HUES6 (cell line): ENCODE results near the gene TNKS2.
"Not testable (repeated sequence)": the region's sequence is repeated elsewhere in the genome, so short reads cannot be mapped to it uniquely, and the experiment has no call there.

ENCODE experiments used
- H3K27ac ChIP-seq: 2 replicates; pipeline ENCODE4 v1.7.0; 2013; ENCODE audit warnings: low read depth, mild to moderate bottlenecking, low read length, inconsistent platforms
- H3K27me3 ChIP-seq: 2 replicates; pipeline ENCODE4 v1.6.1; 2013; ENCODE audit warnings: low read length; ENCODE audit not compliant: control insufficient read depth, insufficient read depth
- H3K36me3 ChIP-seq: 2 replicates; pipeline ENCODE4 v1.6.1; 2013; ENCODE audit warnings: low read length; ENCODE audit not compliant: control insufficient read depth, insufficient read depth
- H3K4me1 ChIP-seq: 2 replicates; pipeline ENCODE4 v1.6.1; 2013; ENCODE audit warnings: low read length; ENCODE audit not compliant: control insufficient read depth, insufficient read depth
- H3K4me3 ChIP-seq: 2 replicates; pipeline ENCODE4 v1.5.1; 2013; ENCODE audit warnings: low read depth, low read length
- H3K9ac ChIP-seq: one replicate; pipeline ENCODE4 v1.6.1; 2013; ENCODE audit warnings: mild to moderate bottlenecking, low read length
- H3K9me3 ChIP-seq: 2 replicates; pipeline ENCODE4 v1.6.1; 2013; ENCODE audit warnings: low read depth, low read length; ENCODE audit not compliant: control insufficient read depth, insufficient read depth

Gene TNKS2

DNA sequence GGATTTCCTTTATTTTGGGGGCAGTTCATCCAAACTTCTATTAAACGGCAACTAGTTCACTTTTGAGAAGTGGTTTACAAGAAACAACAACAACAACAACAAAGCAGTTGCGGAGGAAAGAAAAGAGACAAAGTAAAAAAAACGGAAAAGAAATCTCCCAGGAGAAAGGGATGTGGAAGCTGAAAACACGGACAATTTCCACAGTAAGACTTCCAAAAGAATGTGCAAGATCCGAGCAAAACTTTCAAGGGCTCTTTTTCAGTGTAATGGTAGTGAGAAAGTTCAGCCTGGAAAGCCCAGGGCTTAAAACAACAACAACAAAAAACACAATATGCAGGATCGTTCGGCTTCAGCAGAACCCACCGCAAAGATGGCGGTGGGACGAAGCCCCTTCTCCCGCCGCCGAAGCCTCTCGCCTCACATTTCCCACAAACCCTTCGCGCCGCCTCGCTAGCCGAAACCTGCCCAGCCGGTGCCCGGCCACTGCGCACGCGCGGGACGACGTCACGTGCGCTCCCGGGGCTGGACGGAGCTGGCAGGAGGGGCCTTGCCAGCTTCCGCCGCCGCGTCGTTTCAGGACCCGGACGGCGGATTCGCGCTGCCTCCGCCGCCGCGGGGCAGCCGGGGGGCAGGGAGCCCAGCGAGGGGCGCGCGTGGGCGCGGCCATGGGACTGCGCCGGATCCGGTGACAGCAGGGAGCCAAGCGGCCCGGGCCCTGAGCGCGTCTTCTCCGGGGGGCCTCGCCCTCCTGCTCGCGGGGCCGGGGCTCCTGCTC, at the start of gene TNKS2:
TNKS2 (plus strand) TSS at position 553 of the 775 bp plus-strand sequence. CDS start 265 bp downstream, outside the sequence.
- H3K27me3 ChIP-seq = no peaks in the 10 kb centered on the region; the same call in 1 of the 2 replicates
- H3K9me3 ChIP-seq = no peaks in the 10 kb centered on the region
- H3K9ac ChIP-seq = peak within 1 kb of the TSS; percentile 97
- H3K4me1 ChIP-seq = peaks cover 32% of the 10 kb centered on the region
- H3K4me3 ChIP-seq = peak within 1 kb of the TSS; percentile 92
- peak within 1 kb of the TSS; percentile 100 for H3K27ac ChIP-seq
- peaks cover 16% of the 10 kb centered on the region for H3K36me3 ChIP-seq

DNA sequence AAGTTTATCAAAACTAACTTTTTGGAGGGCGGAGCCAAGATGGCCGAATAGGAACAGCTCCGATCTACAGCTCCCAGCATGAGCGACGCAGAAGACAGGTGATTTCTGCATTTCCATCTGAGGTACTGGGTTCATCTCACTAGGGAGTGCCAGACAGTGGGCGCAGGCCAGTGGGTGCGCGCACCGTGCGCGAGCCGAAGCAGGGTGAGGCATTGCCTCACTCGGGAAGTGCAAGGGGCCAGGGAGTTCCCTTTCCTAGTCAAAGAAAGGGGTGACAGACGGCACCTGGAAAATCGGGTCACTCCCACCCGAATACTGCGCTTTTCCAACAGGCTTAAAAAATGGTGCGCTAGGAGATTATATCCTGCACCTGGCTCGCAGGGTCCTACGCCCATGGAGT, 48.6 kb upstream of the TNKS2 start:
- H3K36me3 ChIP-seq, H3K27me3 ChIP-seq, H3K9me3 ChIP-seq, H3K9ac ChIP-seq, H3K27ac ChIP-seq, H3K4me1 ChIP-seq: not testable (repeated sequence)
- H3K4me3 ChIP-seq = peak overlapping the region; percentile 33; the same call in 1 of the 2 replicates

DNA sequence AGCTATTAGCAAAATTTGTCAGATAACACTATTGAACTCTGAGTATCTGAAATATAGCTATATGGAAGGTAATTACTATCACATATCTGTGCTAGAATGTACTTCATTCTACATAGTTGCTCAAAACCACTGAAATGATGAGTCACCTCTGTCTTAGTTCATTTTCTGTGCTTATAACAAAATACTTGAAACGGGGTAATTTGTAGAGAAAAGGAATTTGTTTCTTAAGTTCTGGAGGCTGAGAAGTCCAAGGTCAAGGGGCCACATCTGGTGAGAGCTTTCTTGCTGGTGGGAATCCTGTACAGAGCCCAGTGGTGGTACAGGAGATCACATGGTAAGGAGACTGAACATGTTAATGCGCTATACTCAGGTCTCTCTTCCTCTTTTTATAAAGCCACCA, 41.9 kb upstream of the TNKS2 start:
- Histone ChIP-seq H3K36me3 (no peaks in the 10 kb centered on the region), H3K27ac (no peak overlapping the region), H3K4me1 (no peaks in the 10 kb centered on the region), H3K4me3 (no peak overlapping the region), H3K9me3 (peaks cover 9% of the 10 kb centered on the region), H3K27me3 (no peaks in the 10 kb centered on the region), H3K9ac (no peak overlapping the region)

DNA sequence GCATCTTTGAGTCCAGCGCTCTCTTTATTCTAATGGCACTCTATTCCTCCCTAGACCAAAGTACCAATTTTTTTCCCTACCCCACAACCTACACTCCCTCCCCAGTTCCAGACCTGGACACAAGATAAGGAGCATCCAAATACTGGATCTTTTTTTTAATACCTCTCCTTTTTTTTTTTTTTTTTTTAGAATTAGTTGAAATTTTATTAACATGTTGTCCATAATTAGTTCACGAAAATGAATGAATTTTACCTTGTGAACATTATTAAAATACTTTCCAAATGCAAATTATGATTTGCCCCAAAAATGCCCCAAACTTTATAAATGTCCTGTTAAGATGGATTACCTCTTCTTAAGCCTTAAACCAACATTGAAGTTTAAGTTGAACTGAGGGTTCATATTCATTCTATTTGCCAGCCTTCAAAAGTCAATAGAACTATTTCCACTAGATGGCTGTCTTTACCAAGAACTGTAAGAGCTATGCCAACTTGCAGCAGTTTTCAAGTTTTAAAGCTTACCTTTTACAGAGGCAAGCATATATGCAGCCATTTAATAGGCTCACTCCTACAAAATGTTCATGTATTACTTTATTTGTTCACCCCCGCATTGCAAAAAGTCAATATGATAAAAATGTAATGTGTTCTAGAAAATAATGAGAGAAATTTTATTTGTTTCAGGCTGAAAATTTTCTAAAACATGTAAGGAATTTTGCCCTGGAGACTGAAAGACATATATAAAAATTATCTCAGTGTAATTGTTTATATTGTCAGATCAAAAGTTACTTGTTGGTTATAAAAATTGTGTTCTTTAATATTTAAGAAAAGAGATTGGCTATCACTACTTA, 39.7 kb upstream of the TNKS2 start:
- Histone ChIP-seq H3K9ac (no peak overlapping the region), H3K36me3 (no peaks in the 10 kb centered on the region), H3K27me3 (no peaks in the 10 kb centered on the region), H3K27ac (no peak overlapping the region), H3K4me1 (no peaks in the 10 kb centered on the region), H3K4me3 (no peak overlapping the region), H3K9me3 (peaks cover 9% of the 10 kb centered on the region)

DNA sequence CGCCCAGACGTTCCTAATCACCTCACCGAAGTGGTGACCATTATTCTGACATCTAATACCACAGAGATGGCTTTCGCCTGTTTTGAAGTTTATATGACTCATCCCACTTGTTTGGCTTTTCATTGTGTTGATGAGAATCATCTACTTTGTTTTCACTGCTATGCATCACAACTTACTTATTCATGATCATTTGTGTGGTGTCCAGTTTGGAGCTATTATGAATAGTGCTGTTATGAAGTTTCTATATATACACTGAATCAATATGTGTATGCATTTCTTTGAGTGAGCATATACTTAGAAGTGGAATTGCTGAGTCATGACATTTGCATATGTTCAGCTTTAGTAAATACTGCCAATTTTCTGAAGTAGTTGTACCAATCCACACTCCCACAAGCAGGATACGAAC, 38.6 kb upstream of the TNKS2 start:
- H3K9ac ChIP-seq = no peak overlapping the region
- peaks cover 9% of the 10 kb centered on the region for H3K9me3 ChIP-seq
- no peaks in the 10 kb centered on the region for H3K27me3 ChIP-seq
- no peak overlapping the region for H3K27ac ChIP-seq
- no peak overlapping the region for H3K4me3 ChIP-seq
- H3K4me1 ChIP-seq = no peaks in the 10 kb centered on the region
- H3K36me3 ChIP-seq = no peaks in the 10 kb centered on the region

DNA sequence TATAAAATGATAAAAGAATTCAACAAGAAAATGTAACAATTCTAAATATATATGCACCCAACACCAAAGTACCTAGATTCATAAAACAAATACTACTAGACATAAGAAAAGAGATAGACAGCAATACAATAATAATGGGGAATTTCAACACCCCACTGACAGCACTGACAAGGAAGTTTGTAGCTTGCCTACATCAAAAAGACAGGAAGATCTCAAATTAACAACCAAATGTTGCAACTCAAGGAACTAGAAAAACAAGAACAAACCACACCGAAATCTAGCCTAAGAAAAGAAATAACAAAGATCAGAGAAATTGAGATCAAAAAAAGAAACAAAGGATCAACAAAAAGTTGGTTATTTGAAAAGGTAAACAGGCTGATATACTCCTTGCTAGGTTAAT, 36.5 kb upstream of the TNKS2 start:
- Histone ChIP-seq H3K9ac (no peak overlapping the region), H3K4me1 (no peaks in the 10 kb centered on the region), H3K9me3 (peaks cover 4% of the 10 kb centered on the region), H3K36me3 (no peaks in the 10 kb centered on the region), H3K4me3 (no peak overlapping the region), H3K27me3 (no peaks in the 10 kb centered on the region), H3K27ac (no peak overlapping the region)

DNA sequence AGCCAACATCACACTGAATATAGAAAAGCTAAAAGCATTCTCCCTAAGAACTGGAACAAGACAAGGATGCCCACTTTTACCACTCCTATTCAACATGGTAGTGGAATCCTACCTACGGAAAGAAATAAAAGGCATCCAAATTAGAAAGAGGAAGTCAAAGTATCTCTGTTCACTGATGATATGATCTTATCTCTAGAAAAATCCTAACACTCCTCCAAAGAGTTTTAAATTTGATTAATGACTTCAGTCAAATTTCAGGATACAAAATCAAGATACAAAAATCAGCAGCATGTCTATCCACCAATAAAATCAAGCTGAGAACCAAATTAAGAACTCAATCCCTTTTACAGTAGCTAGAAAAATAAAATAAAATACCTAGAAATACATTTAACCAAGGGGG, 35.3 kb upstream of the TNKS2 start:
- no peak overlapping the region for H3K9ac ChIP-seq
- H3K4me1 ChIP-seq = no peaks in the 10 kb centered on the region
- H3K27ac ChIP-seq = no peak overlapping the region
- no peak overlapping the region for H3K4me3 ChIP-seq
- H3K36me3 ChIP-seq = no peaks in the 10 kb centered on the region
- no peaks in the 10 kb centered on the region for H3K9me3 ChIP-seq
- H3K27me3 ChIP-seq = no peaks in the 10 kb centered on the region

DNA sequence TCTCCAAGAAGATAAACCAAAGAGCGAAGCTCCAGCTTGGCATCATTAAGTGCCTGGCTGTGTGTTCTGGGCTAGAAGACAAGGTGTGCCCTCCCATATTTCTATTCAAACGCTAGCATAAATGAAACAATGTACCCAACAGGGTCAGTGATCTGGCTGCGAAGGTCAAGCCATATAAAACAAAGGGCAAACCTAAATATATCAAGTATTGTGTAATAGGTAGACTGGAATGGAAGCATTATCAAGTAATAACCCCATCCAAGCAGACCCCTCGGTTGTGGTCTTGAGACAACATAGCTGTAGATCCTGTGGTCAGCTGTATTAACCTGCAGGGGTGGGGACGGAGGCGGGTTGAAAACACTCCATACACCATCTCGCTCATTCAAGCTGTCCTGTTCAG, 31.6 kb upstream of the TNKS2 start:
- Histone ChIP-seq H3K9me3 (no peaks in the 10 kb centered on the region), H3K27me3 (no peaks in the 10 kb centered on the region), H3K4me1 (no peaks in the 10 kb centered on the region), H3K27ac (no peak overlapping the region), H3K36me3 (no peaks in the 10 kb centered on the region), H3K4me3 (no peak overlapping the region), H3K9ac (no peak overlapping the region)

DNA sequence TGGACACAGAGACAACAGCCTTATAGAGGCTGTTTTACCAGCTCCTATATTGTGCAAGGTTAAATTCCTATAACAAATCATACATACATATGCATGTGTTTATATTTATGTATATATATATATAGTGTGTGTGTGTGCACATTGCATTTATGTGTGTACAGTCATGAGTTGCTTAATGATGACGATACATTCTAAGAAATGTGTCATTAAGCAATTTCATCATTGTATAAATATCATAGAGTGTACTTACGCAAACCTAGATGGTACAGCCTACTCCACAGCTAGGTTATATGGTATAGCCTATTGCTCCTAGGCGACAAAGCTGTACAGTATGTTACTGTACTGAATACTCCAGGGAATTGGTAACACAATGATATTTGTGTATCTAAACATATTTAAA, 30.1 kb upstream of the TNKS2 start:
- no peaks in the 10 kb centered on the region for H3K27me3 ChIP-seq
- H3K4me3 ChIP-seq = no peak overlapping the region
- no peaks in the 10 kb centered on the region for H3K9me3 ChIP-seq
- no peaks in the 10 kb centered on the region for H3K4me1 ChIP-seq
- H3K27ac ChIP-seq = no peak overlapping the region
- H3K36me3 ChIP-seq = no peaks in the 10 kb centered on the region
- no peak overlapping the region for H3K9ac ChIP-seq

DNA sequence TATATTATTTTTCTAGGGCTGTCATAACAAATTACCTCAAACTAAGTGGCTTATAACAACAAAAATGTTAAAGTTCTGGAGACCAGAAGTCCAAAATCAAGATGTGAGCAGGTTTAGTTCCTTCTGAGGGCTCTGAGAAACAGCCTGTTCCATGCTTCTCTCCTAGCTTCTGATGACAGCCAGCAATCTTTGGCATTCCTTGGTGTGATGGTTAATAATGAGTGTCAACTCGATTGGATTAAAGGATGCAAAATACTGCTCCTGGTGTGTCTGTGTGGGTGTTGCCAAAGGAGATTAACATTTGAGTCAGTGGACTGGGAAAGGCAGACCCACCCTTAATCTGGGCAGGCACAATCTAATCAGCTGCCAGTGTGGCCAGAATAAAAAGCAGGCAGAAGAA, 26.3 kb upstream of the TNKS2 start:
- Histone ChIP-seq H3K9ac (no peak overlapping the region), H3K9me3 (no peaks in the 10 kb centered on the region; the same call in 1 of the 2 replicates), H3K36me3 (no peaks in the 10 kb centered on the region), H3K27me3 (no peaks in the 10 kb centered on the region), H3K4me3 (no peak overlapping the region), H3K4me1 (no peaks in the 10 kb centered on the region), H3K27ac (no peak overlapping the region)

DNA sequence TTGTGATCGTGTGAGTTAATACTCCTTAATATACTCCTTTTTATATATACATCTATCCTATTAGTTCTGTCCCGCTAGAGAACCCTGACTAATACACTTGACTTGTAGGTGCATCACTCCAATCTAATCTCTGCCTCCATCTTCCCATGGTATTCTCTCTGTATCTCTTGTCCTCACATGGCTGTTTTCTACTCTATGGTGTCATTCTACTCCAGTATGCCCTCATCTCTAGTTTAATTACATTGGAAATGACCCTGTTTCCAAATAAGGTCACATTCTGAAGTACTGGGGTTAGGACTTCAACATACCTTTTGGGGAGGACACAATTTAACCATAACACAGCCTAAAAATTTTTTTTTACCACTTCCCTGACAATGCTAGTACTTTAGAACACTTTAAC, 25.8 kb upstream of the TNKS2 start:
- no peaks in the 10 kb centered on the region for H3K4me1 ChIP-seq
- H3K27me3 ChIP-seq = no peaks in the 10 kb centered on the region
- no peaks in the 10 kb centered on the region; the same call in 1 of the 2 replicates for H3K9me3 ChIP-seq
- no peak overlapping the region for H3K27ac ChIP-seq
- H3K36me3 ChIP-seq = no peaks in the 10 kb centered on the region
- no peak overlapping the region for H3K4me3 ChIP-seq
- no peak overlapping the region for H3K9ac ChIP-seq
